Nephron (organoid): ENCODE data around the gene NETO2.

Source experiments
- H3K27ac Mint-ChIP-seq, 3 experiments: 2 replicates each; pipeline ENCODE4 v1.8.0; 2020; ENCODE audit warnings: mixed read lengths in 3 of 3, mild to moderate bottlenecking in 2 of 3, moderate library complexity in 1 of 3
- H3K27me3 Mint-ChIP-seq: 2 replicates; pipeline ENCODE4 v1.8.0; 2021; ENCODE audit warnings: low read depth, mild to moderate bottlenecking, moderate library complexity, mixed read lengths
- H3K36me3 Mint-ChIP-seq: 2 replicates; pipeline ENCODE4 v1.8.0; 2020; ENCODE audit warnings: low read depth, mixed read lengths
- H3K4me1 Mint-ChIP-seq: 2 replicates; pipeline ENCODE4 v1.8.0; 2020; ENCODE audit warnings: mixed read lengths
- H3K4me3 Mint-ChIP-seq, 3 experiments: 2 replicates each; pipeline ENCODE4 v1.8.0; 2020; ENCODE audit warnings: mild to moderate bottlenecking in 3 of 3, mixed read lengths in 3 of 3, moderate library complexity in 2 of 3
- H3K9me3 Mint-ChIP-seq: 2 replicates; pipeline ENCODE4 v1.8.0; 2020; ENCODE audit warnings: mixed read lengths
- TF ChIP-seq, protein P1 (sequence below), 3 experiments: fragments of 200-600 bp; sonication (generic); IDR thresholded peaks; one replicate each; pipeline ENCODE4 v1.5.0; 2021; ENCODE audit warnings: antibody characterized with exemption in 3 of 3; ENCODE audit not compliant: unreplicated experiment in 3 of 3

Gene NETO2

DNA sequence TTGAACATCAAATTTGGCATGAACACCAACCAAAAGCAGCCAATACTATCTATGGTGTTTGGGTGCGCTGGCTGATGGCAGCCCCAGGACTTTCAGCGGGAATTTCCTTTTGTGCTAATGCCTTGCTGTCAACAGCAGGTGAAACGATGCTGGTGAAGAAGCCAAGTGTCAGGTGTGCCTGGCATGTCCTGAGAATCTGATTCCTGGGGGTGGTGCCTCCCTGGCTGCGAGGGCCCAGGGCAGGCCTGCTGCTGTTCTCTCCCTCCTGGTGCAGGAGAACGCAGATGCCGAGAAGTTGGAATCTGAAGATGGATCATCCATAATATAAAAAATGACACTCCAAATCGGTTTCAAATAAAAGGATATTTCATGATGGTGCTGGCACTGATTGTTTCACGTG, 108.3 kb downstream of the NETO2 start:
- Mint-ChIP-seq H3K27me3 (peaks cover 17% of the 10 kb centered on the region), H3K36me3 (no peaks in the 10 kb centered on the region), H3K27ac (no peak overlapping the region), H3K4me1 (no peaks in the 10 kb centered on the region), H3K4me3 (peak overlapping the region in 1 of 3 experiments; percentile 50), H3K9me3 (no peaks in the 10 kb centered on the region)
- TF ChIP-seq, protein P1, sequence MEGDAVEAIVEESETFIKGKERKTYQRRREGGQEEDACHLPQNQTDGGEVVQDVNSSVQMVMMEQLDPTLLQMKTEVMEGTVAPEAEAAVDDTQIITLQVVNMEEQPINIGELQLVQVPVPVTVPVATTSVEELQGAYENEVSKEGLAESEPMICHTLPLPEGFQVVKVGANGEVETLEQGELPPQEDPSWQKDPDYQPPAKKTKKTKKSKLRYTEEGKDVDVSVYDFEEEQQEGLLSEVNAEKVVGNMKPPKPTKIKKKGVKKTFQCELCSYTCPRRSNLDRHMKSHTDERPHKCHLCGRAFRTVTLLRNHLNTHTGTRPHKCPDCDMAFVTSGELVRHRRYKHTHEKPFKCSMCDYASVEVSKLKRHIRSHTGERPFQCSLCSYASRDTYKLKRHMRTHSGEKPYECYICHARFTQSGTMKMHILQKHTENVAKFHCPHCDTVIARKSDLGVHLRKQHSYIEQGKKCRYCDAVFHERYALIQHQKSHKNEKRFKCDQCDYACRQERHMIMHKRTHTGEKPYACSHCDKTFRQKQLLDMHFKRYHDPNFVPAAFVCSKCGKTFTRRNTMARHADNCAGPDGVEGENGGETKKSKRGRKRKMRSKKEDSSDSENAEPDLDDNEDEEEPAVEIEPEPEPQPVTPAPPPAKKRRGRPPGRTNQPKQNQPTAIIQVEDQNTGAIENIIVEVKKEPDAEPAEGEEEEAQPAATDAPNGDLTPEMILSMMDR (IDR thresholded peaks at IDR 0.05; ENCODE audit: unreplicated experiment in 3 of 3): no peak

DNA sequence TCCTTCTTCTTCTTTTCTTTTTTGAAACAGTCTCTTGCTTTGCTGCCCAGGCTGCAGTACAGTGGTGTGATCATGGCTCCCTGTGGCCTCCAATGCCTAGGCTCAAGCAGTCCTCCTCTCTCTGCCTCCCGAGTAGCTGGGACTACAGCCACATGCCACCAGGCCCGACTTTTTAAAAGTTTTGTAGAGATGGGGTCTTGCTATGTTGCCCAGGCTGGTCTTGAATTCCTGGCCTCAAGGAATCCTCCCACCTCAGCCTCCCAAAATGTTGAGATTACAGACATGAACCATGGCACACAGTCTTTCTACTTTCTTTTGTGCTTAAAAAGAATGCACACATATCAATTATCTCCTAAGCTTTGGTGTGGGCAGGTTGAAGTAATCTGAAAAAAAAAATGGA, 109.3 kb downstream of the NETO2 start:
- no peaks in the 10 kb centered on the region for H3K9me3 Mint-ChIP-seq
- no peaks in the 10 kb centered on the region for H3K4me1 Mint-ChIP-seq
- peaks cover 10% of the 10 kb centered on the region for H3K27me3 Mint-ChIP-seq
- no peak overlapping the region for H3K27ac Mint-ChIP-seq
- no peak overlapping the region for H3K4me3 Mint-ChIP-seq
- TF ChIP-seq, protein P1 (IDR thresholded peaks at IDR 0.05; ENCODE audit: unreplicated experiment in 3 of 3): no peak
- H3K36me3 Mint-ChIP-seq: no peaks in the 10 kb centered on the region

DNA sequence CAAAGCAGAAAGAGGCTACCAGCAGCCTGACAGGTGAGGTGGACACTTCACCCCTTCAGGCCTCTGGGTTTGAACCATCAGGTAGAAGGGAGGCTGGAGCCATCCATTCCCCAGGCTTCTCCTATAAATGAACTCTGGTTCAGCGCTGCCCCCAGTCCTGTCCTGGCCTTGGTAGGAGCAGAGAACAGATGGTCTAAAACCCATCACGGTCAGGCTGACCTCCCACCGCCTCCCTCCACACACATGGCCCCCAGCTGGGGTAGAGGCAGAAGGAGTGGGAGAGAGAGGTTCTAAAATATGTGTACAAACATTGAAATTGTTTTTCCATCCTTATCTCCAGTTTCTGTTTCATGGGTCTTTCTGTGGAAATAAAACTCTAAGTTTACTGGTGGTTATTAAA, 110.6 kb downstream of the NETO2 start:
- Mint-ChIP-seq H3K27me3 (peaks cover 10% of the 10 kb centered on the region), H3K27ac (no peak overlapping the region), H3K9me3 (no peaks in the 10 kb centered on the region), H3K4me1 (no peaks in the 10 kb centered on the region), H3K4me3 (no peak overlapping the region), H3K36me3 (no peaks in the 10 kb centered on the region)
- TF ChIP-seq, protein P1 (IDR thresholded peaks at IDR 0.05; ENCODE audit: unreplicated experiment in 3 of 3): no peak

DNA sequence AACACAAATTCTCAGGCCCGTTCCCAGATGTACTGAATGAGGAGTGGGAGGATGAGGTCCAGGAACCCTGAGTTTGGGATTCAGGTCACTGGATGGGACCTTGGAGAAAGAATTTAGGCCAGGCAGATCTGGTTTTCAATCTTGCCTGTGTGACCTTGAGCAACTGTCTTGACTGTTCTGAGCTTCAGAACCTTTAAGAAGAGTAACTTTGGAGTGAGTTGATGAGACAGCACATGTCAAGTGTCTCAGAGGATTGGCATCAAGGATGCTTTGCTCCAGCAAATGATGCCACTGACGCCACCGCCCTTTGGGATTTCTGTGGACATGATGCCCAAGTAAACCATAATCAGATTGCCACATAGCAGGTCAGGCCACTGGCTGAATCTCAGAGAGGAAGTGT, 114.0 kb downstream of the NETO2 start:
- TF ChIP-seq, protein P1 (IDR thresholded peaks at IDR 0.05; ENCODE audit: unreplicated experiment in 3 of 3): no peak
- Mint-ChIP-seq H3K27me3 (no peaks in the 10 kb centered on the region), H3K27ac (no peak overlapping the region), H3K4me3 (no peak overlapping the region), H3K4me1 (no peaks in the 10 kb centered on the region), H3K36me3 (no peaks in the 10 kb centered on the region), H3K9me3 (no peaks in the 10 kb centered on the region)

DNA sequence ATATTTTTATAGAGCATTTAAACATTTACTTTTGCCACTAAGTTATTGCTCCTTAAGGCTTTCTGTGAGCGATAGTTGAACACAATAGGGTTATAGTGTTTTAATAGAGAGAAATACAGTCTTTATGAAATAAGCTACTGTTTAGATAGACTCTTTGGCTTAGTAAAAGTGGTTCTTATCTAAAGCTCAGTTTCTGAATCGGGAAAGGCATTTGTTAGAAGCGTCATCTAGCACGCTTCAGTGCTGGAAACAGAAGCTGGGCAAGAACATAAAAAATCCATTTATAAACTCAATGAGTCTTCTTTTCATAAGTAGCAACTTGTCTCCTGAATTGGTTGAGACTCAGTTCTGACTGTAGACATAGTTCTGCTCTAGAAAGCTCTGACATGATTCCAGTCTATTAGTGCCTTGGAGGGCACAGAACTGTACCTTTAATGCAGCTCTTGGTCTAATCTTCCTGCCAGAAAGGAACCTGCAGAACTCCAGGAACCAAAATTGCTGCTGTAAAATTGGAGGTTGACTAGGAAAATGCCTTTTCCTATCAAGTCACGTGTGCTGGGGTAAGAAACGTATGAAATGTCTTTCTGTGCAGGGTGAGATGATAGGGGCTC, 114.9 kb downstream of the NETO2 start:
- H3K36me3 Mint-ChIP-seq: no peaks in the 10 kb centered on the region
- no peaks in the 10 kb centered on the region for H3K4me1 Mint-ChIP-seq
- no peaks in the 10 kb centered on the region for H3K9me3 Mint-ChIP-seq
- H3K4me3 Mint-ChIP-seq: no peak overlapping the region
- TF ChIP-seq, protein P1 (IDR thresholded peaks at IDR 0.05; ENCODE audit: unreplicated experiment in 3 of 3): no peak
- H3K27me3 Mint-ChIP-seq: no peaks in the 10 kb centered on the region
- H3K27ac Mint-ChIP-seq: no peak overlapping the region
